Spinal cord (tissue), 10 donors: ENCODE data around the gene TMTC4. TPM values are rescaled to one million over a fixed set of nuclear protein-coding genes. Genes with fewer than 3 reads are reported as not detected.
A peak's percentile ranks its signal among the peaks of the same experiment; 100 is the strongest.

ENCODE experiments used
- DNase-seq, 6 donors: peaks; one replicate each; pipeline versions ENCODE4 v3.0.0 to v3.0.0-alpha.2; 2013 to 2015; ENCODE audit warnings: low spot score in 6 of 6, low read depth in 4 of 6
- H3K27ac ChIP-seq: one replicate; pipeline ENCODE4 v1.5.1; 2013; ENCODE audit warnings: low read depth, low read length, control low read depth
- H3K27me3 ChIP-seq: one replicate; pipeline ENCODE4 v1.6.1; 2013; ENCODE audit warnings: low read length; ENCODE audit not compliant: control insufficient read depth, insufficient read depth
- H3K36me3 ChIP-seq: one replicate; pipeline ENCODE4 v1.6.1; 2013; ENCODE audit warnings: low read length; ENCODE audit not compliant: control insufficient read depth, insufficient read depth
- H3K4me1 ChIP-seq: one replicate; pipeline ENCODE4 v1.6.1; 2013; ENCODE audit warnings: low read length; ENCODE audit not compliant: control insufficient read depth, insufficient read depth
- H3K4me3 ChIP-seq: one replicate; pipeline ENCODE4 v1.5.1; 2013; ENCODE audit warnings: low read depth, low read length, control low read depth
- H3K9me3 ChIP-seq: one replicate; pipeline ENCODE4 v1.6.1; 2013; ENCODE audit warnings: low read length; ENCODE audit not compliant: control insufficient read depth, insufficient read depth
- WGBS: methylation state at CpG from one replicate; pipeline ENCODE4 v1.1.5; 2013; ENCODE audit warnings: missing lambda C conversion rate; ENCODE audit not compliant: insufficient coverage; 5-methylcytosine and 5-hydroxymethylcytosine counted together
- polyA plus RNA-seq, 2 donors: library from polyadenylated mRNA; unstranded; fragments of 120-200 nt; gene quantifications; one replicate each; pipeline ENCODE4 v1.2.1, GENCODE V29; 2013; ENCODE audit not compliant: insufficient read length in 2 of 2
- total RNA-seq, 2 donors: library from RNA; depleted of rRNA in 1 of 2; stranded (reverse); fragments of 120-200 nt in 1 of 2; fragments of >200 nt in 1 of 2; gene quantifications; one replicate each; pipeline versions ENCODE4 v1.2.3 to v1.2.4, GENCODE V29; 2013 to 2014
- donor health status: healthy.

The TMTC4 gene
- total and polyA plus RNA-seq, 4 donors: 64.9 to 101 (median 72.2) TPM

DNA sequence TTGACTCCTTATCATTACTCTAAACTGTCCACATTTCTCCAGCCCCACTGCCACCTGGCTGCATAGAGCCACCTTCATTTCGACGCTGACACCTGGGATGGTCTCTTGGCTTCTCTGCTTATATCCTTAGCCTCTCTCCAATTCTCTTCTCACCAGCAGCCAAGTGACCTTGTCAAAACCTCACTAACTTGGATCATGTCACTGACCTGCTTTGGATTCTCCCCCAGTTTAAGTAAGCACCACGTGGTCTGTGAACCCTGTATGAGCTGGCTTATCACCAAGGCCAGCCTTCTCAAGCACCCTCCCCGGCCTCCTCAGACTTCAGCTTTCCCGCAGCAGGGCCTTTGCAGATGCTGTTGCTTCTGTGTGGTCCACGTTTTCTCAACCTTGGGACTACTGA lies 73.7 kb downstream of the TMTC4 start:
- H3K4me3 ChIP-seq: no peak overlapping the region
- no peaks in the 10 kb centered on the region for H3K9me3 ChIP-seq
- H3K27me3 ChIP-seq: no peaks in the 10 kb centered on the region
- no peaks in the 10 kb centered on the region for H3K4me1 ChIP-seq
- DNase-seq: peak in 1 of 6 donors; percentile 60
- no peaks in the 10 kb centered on the region for H3K36me3 ChIP-seq
- WGBS: 85% methylated on average over 3 of the region's 6 CpGs
- H3K27ac ChIP-seq: no peak overlapping the region

DNA sequence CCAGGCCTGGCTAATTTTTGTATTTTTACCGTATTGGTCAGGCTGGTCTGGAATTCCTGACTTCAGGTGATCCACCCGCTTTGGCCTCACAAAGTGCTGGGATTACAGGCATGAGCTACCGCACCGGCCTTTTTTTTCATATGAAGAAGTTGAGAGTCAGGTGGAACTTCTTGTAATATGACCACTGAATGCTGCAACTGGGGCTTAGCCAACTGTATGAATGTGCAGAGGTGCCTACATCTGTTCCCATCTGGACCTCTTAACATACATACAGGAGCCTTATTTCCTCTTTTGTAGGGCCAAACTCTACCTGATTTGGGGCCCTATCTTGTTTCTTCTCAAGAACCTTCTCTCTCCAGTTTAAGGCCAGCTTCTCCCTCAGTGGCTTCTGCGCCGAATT lies 74.1 kb downstream of the TMTC4 start:
- DNase-seq: no peak
- Histone ChIP-seq H3K9me3 (no peaks in the 10 kb centered on the region), H3K4me3 (no peak overlapping the region), H3K36me3 (no peaks in the 10 kb centered on the region), H3K27me3 (no peaks in the 10 kb centered on the region), H3K4me1 (no peaks in the 10 kb centered on the region), H3K27ac (no peak overlapping the region)
- WGBS: 100% methylated on average over 5 of the region's 6 CpGs

DNA sequence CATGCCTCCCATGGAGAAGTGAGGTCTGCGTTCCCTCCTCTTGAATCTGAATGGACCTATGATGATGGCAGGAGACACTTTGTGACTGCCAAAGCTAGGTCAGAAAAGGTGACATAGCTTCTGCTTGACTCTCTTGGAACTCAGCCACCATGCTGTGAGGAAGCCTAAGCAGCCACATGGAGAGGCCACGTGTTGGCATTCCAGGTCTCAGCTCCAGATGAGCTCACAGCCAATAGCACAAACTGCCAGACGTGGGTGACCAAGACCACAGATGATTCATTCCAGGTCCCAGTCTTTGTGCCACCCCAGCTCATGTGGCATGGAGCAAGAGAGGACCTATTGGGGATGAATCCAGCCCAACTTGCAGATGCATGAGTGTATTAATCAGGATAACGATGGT lies 77.3 kb downstream of the TMTC4 start:
- WGBS: 88% methylated on average over 2 of the region's 4 CpGs
- no peak overlapping the region for H3K27ac ChIP-seq
- H3K9me3 ChIP-seq: no peaks in the 10 kb centered on the region
- H3K27me3 ChIP-seq: no peaks in the 10 kb centered on the region
- H3K36me3 ChIP-seq: no peaks in the 10 kb centered on the region
- no peaks in the 10 kb centered on the region for H3K4me1 ChIP-seq
- no peak for DNase-seq
- no peak overlapping the region for H3K4me3 ChIP-seq

DNA sequence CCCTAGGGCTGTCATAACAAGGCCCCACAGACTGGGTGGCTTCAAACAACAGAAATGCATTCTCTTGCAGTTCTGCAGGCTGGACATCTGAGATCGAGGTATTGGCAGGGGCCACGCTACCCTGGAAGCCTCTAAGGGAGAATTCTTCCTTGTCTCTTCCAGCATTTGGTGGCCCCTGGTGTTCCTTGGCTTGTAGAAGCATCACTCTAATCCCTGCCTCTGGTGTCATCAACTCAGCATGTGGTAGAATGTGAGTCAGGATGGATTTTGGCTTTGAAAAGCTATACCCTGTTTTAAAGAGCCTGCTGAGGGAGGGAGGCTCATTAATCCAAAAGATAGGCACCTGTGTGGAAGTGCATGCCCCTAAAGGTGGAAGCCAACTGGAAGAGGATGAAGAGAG lies 78.1 kb downstream of the TMTC4 start:
- no peaks in the 10 kb centered on the region for H3K4me1 ChIP-seq
- no peak for DNase-seq
- H3K27ac ChIP-seq: no peak overlapping the region
- 84% methylated on average over 2 of the region's 2 CpGs for WGBS
- no peaks in the 10 kb centered on the region for H3K9me3 ChIP-seq
- H3K4me3 ChIP-seq: no peak overlapping the region
- H3K27me3 ChIP-seq: no peaks in the 10 kb centered on the region
- H3K36me3 ChIP-seq: no peaks in the 10 kb centered on the region

DNA sequence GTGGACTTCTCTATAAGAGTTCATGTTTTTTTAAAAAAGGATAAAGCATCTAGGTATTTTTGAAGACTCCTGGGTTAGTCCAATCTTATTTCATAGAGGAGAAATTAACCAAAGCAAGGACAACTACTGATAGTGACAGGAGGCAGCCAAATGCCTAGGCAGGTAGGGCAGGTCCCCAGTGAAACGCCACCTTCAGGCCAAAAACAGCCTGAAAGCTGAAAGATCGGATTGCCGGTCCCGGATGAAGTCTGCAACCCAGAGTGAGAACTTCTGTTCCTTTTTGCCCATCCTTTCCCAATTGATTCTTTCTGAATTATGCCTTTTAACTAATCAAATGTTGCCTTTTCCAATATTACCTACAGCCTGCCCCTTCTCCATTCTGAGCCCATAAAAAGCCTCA lies 79.9 kb downstream of the TMTC4 start:
- no peaks in the 10 kb centered on the region for H3K9me3 ChIP-seq
- no peak overlapping the region for H3K4me3 ChIP-seq
- WGBS: 88% methylated on average over 4 of the region's 4 CpGs
- no peaks in the 10 kb centered on the region for H3K36me3 ChIP-seq
- no peak overlapping the region for H3K27ac ChIP-seq
- no peak for DNase-seq
- no peaks in the 10 kb centered on the region for H3K27me3 ChIP-seq
- no peaks in the 10 kb centered on the region for H3K4me1 ChIP-seq

DNA sequence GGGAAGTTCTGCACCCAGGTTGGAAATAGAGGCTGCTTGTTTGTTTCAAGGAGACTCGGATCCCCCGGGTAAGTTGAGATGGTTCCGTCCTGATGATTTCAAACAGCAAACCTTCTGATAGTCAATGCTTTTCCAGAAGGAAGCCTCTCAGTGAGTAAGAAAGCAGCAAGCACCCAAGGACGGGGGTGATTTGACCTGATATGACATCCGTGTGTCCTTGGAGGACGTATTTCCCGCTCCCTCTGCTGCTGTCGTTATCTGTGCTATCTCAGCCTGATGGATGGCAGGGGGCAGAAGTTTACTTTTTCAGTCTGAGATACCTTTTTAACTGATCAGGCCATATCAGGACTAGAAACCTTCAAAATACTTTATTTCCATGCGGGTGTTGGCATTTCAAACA lies 80.3 kb downstream of the TMTC4 start:
- Histone ChIP-seq H3K36me3 (no peaks in the 10 kb centered on the region), H3K9me3 (no peaks in the 10 kb centered on the region), H3K4me3 (no peak overlapping the region), H3K27ac (no peak overlapping the region), H3K4me1 (no peaks in the 10 kb centered on the region), H3K27me3 (no peaks in the 10 kb centered on the region)
- 90% methylated on average over 7 of the region's 9 CpGs for WGBS
- DNase-seq: no peak

DNA sequence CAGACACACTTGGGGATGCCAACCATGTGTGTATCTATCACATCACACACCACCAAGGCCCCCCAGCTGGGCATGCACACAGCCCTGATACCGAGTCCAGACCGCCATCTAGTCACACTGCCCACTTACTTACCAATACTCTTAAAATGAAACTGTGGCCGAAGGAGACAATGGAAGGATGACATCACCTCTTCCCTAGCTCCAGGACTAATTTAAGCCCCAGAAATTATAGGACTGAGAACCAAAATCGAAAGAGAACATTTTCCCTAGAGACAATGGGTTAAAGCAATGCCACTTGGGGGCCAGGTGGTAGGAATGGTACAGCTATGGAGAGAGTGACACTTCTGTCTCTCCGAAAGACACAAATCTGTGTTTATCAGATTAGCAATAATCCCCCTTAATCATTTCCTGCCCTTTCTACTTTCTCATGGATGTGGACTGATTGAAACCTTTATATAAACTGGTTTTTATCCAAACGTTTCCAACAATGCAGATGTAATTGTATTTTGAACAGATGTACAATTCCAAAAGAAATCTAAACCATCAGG lies 85.3 kb downstream of the TMTC4 start:
- WGBS: 86% methylated on average over 2 of the region's 6 CpGs
- Histone ChIP-seq H3K4me3 (no peak overlapping the region), H3K4me1 (peaks cover 5% of the 10 kb centered on the region), H3K9me3 (no peaks in the 10 kb centered on the region), H3K27me3 (no peaks in the 10 kb centered on the region), H3K27ac (no peak overlapping the region), H3K36me3 (no peaks in the 10 kb centered on the region)
- DNase-seq: no peak

DNA sequence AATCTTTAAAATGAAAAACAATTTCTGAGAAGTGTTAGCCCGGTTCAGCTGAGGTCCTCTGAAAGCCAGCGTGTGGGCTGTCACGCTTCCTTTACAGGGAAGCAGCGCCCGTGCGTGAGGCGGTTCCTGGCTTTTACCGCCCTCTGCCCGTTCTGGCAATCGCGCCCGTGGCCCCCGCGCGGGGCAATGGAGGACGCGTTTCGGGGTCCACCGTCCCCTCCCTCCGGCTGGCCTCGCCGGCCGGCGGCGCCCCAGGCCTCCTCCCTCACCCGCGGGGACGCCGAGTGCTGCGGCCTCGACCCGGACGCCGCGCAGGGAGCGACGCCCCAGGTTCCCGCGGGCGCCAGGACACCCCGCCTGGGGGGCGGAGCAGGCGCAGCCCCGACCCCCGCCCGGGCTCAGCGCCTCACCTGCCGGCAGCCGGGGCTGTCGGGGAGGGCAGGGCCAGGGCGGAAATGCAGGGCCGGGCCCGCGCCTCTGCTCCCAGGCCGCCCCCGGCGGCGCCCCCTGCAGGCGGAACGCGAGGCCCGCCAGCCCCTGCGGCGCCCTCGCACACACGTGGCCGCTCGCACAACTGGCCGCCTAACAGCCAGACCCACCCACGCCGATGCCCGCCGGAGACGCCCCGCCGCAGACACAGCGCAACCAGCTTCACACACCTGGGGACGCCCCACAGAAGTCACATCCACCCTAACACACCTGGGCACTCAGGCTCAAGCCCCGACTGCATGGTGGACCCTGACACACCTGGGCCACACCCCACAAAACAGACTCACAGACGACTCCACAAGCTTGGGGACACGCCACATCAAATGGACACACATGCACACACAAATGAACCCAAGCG lies 86.0 kb downstream of the TMTC4 start, which contains the start of gene GGACT:
Gene GGACT (minus strand): TSS at position 459 of the 847 bp plus-strand sequence. CDS start 56,198 bp downstream, outside the sequence.
- peak within 1 kb of the TSS; percentile 46 for H3K4me3 ChIP-seq
- WGBS: 10% methylated on average over 82 of the region's 82 CpGs
- H3K4me1 ChIP-seq: peaks cover 5% of the 10 kb centered on the region
- no peaks in the 10 kb centered on the region for H3K27me3 ChIP-seq
- peak in 2 of 6 donors; percentile 72 to 76 for DNase-seq
- H3K9me3 ChIP-seq: no peaks in the 10 kb centered on the region
- H3K36me3 ChIP-seq: no peaks in the 10 kb centered on the region
- H3K27ac ChIP-seq: peak within 1 kb of the TSS; percentile 22

DNA sequence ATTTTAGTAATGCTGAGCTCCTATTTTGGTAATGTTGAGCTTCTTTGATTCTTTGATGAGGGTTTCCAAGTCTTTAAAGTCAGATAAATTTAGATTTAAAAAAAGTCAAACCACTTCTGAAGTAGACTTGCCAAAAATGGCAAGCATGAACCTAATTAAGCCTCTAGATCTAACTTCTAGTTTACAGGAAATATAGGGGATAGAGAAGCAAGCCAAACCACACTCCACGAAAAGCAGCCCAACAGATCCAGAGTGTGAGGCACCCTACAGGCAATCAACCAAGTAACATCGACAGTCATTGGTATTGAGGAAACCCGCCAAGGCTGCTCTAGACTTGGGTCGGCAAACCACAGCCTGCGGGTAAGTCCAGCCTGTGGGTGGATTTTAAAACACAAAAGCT lies 89.7 kb downstream of the TMTC4 start:
- peaks cover 6% of the 10 kb centered on the region for H3K9me3 ChIP-seq
- DNase-seq: peak in 1 of 6 donors; percentile 37
- no peak overlapping the region for H3K27ac ChIP-seq
- no peak overlapping the region for H3K4me3 ChIP-seq
- peaks cover 5% of the 10 kb centered on the region for H3K4me1 ChIP-seq
- 100% methylated on average over 1 of the region's 5 CpGs for WGBS
- H3K27me3 ChIP-seq: no peaks in the 10 kb centered on the region
- H3K36me3 ChIP-seq: peaks cover 3% of the 10 kb centered on the region

DNA sequence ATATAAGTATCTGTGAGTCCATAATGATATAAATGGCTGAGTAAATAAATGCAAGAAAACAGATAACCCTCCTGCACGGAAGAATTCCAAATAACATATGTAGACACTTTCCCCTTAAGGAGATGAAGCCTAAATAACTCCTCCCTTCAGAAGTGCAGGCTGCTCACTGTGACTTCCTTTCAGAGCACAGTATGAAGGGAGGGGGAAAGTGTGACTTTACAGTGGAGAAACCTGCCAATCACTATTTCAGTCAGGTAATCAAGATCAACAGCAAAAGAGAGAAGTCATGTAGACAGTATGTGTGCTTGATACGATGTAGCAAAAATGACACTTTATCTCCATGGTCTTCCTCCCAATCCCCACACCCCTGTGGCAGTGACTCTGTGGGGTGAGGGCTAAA lies 93.1 kb downstream of the TMTC4 start:
- no peak overlapping the region for H3K27ac ChIP-seq
- H3K4me3 ChIP-seq: no peak overlapping the region
- peaks cover 6% of the 10 kb centered on the region for H3K9me3 ChIP-seq
- no peak for DNase-seq
- no peaks in the 10 kb centered on the region for H3K4me1 ChIP-seq
- peaks cover 3% of the 10 kb centered on the region for H3K36me3 ChIP-seq
- no peaks in the 10 kb centered on the region for H3K27me3 ChIP-seq
- WGBS: no CpG with 5 or more reads among the region's 2 CpGs
